Testis (tissue), 3 donors: ENCODE measurements around the gene ESPN. TPM values are rescaled to one million over a fixed set of nuclear protein-coding genes. Genes with fewer than 3 reads are reported as not detected.
"Not testable (repeated sequence)": the region's sequence is repeated elsewhere in the genome, so short reads cannot be mapped to it uniquely, and the experiment has no call there.

Experiments used
- DNase-seq: peaks from one replicate; pipeline ENCODE4 v3.0.0-alpha.2; 2019
- H3K27ac ChIP-seq, 2 donors: fragments of 200-600 bp; sonication (generic); one replicate each; pipeline ENCODE4 v1.5.1; 2019
- H3K27me3 ChIP-seq: fragments of 200-600 bp; sonication (generic); one replicate; pipeline ENCODE4 v1.5.1; 2019
- H3K36me3 ChIP-seq: fragments of 200-600 bp; sonication (generic); one replicate; pipeline ENCODE4 v1.5.1; 2017; ENCODE audit warnings: low read depth; ENCODE audit errors: missing control alignments
- H3K4me1 ChIP-seq: fragments of 200-600 bp; sonication (generic); one replicate; pipeline ENCODE4 v1.5.1; 2019
- H3K4me3 ChIP-seq, 2 donors: fragments of 200-600 bp; sonication (generic); one replicate each; pipeline ENCODE4 v1.5.1; 2017 to 2019
- H3K9me3 ChIP-seq: fragments of 200-600 bp; sonication (generic); one replicate; pipeline ENCODE4 v1.5.1; 2017
- CTCF ChIP-seq, 3 experiments: fragments of 450-650 bp in 2 of 3; fragments of 200-600 bp in 1 of 3; sonication (generic) in 1 of 3; IDR thresholded peaks; one replicate each; pipeline ENCODE4 v1.5.1; 2016 to 2019; ENCODE audit warnings: antibody characterized with exemption in 3 of 3, mild to moderate bottlenecking in 2 of 3, moderate library complexity in 1 of 3
- POLR2A ChIP-seq: fragments of 450-650 bp; IDR thresholded peaks from one replicate; pipeline ENCODE4 v1.6.1; 2017; ENCODE audit warnings: antibody characterized with exemption, mild to moderate bottlenecking, moderate library complexity
- WGBS, 2 donors: methylation state at CpG; one replicate each; pipeline ENCODE4 v1.1.5; 2018; 5-methylcytosine and 5-hydroxymethylcytosine counted together
- intact Hi-C: fragments of 100-400 bp; cut with DNase I; formaldehyde crosslinking; loops from one replicate; pipeline ENCODE4 v1.15.1; 2023; ENCODE audit warnings: low total_unique reads
- polyA plus RNA-seq: library from polyadenylated mRNA; stranded (reverse); fragments of 350-450 nt; fragmentation: Illumina TruSeq; extraction: RNeasy Lipid Tissue Mini Kit (QIAGEN cat#74804); gene quantifications from one replicate; pipeline ENCODE4 v1.2.3, GENCODE V29; 2014; ENCODE audit warnings: low read depth, low replicate concordance; ENCODE audit not compliant: insufficient read depth
- total RNA-seq, 2 donors: library from RNA; depleted of rRNA; stranded (reverse); fragments of >200 nt; gene quantifications; one replicate each; pipeline ENCODE4 v1.2.3, GENCODE V29; 2016

Gene ESPN
- total and polyA plus RNA-seq, 3 donors from 2014 or later: 270 to 404 (median 396) TPM

GRCh38 chr1:6447818-6448748 is 23.5 kb downstream of the ESPN start:
- no peak overlapping the region for H3K27ac ChIP-seq
- DNase-seq: no peak
- 0 to 7% methylated on average over 3 to 63 of the region's 68 CpGs for WGBS, 2 donors
- no peaks in the 10 kb centered on the region for H3K36me3 ChIP-seq
- H3K4me1 ChIP-seq: no peaks in the 10 kb centered on the region
- no peaks in the 10 kb centered on the region for H3K9me3 ChIP-seq
- intact Hi-C loops: no loop called here
- no peaks in the 10 kb centered on the region for H3K27me3 ChIP-seq
- no peak for TF ChIP-seq POLR2A
- no peak for TF ChIP-seq CTCF (IDR thresholded peaks at IDR 0.05)
- H3K4me3 ChIP-seq: peak overlapping the region; percentile 9 to 17

- TF ChIP-seq CTCF (IDR thresholded peaks at IDR 0.05) (no peak), POLR2A (no peak)
- H3K4me1 ChIP-seq: no peaks in the 10 kb centered on the region
- WGBS, 2 donors: 12 to 14% methylated on average over 26 to 38 of the region's 66 CpGs
- no peaks in the 10 kb centered on the region for H3K9me3 ChIP-seq
- H3K27ac ChIP-seq: no peak overlapping the region
- peak overlapping the region in 1 of 2 donors; percentile 9 for H3K4me3 ChIP-seq
- no peak for DNase-seq
- no peaks in the 10 kb centered on the region for H3K36me3 ChIP-seq
- no peaks in the 10 kb centered on the region for H3K27me3 ChIP-seq
- intact Hi-C loops: no loop called here
These were observed 24.4 kb downstream of the ESPN start for GRCh38 chr1:6448749-6449631.

GRCh38 chr1:6450005-6450450 is 25.5 kb downstream of the ESPN start:
- DNase-seq: no peak
- no peaks in the 10 kb centered on the region for H3K27me3 ChIP-seq
- no peak overlapping the region for H3K4me3 ChIP-seq
- 40 to 67% methylated on average over 5 to 7 of the region's 7 CpGs for WGBS, 2 donors
- no peaks in the 10 kb centered on the region for H3K4me1 ChIP-seq
- no peak for TF ChIP-seq CTCF (IDR thresholded peaks at IDR 0.05)
- no peak for TF ChIP-seq POLR2A
- no peak overlapping the region for H3K27ac ChIP-seq
- no peaks in the 10 kb centered on the region for H3K36me3 ChIP-seq
- intact Hi-C loops: no loop called here
- H3K9me3 ChIP-seq: no peaks in the 10 kb centered on the region

- H3K27ac ChIP-seq, H3K36me3 ChIP-seq, DNase-seq, H3K4me3 ChIP-seq, H3K9me3 ChIP-seq, intact Hi-C loops, H3K27me3 ChIP-seq, H3K4me1 ChIP-seq: not testable (repeated sequence)
- WGBS, 2 donors: 52 to 64% methylated on average over 10 of the region's 10 CpGs
These were observed 25.9 kb downstream of the ESPN start for GRCh38 chr1:6450486-6450885.

GRCh38 chr1:6450943-6451373 is 26.4 kb downstream of the ESPN start:
- Histone ChIP-seq H3K27ac (no peak overlapping the region), H3K36me3 (no peaks in the 10 kb centered on the region), H3K27me3 (no peaks in the 10 kb centered on the region), H3K4me3 (no peak overlapping the region), H3K4me1 (no peaks in the 10 kb centered on the region), H3K9me3 (no peaks in the 10 kb centered on the region)
- no peak for DNase-seq
- TF ChIP-seq CTCF (IDR thresholded peaks at IDR 0.05) (no peak), POLR2A (no peak)
- 78 to 86% methylated on average over 5 to 6 of the region's 6 CpGs for WGBS, 2 donors
- intact Hi-C loops: no loop called here

GRCh38 chr1:6453895-6454855 is 29.6 kb downstream of the ESPN start:
- H3K36me3 ChIP-seq, H3K4me3 ChIP-seq, H3K27me3 ChIP-seq, H3K4me1 ChIP-seq, H3K27ac ChIP-seq, H3K9me3 ChIP-seq, intact Hi-C loops, DNase-seq: not testable (repeated sequence)
- 33 to 61% methylated on average over 4 to 75 of the region's 85 CpGs for WGBS, 2 donors
